SK-N-SH treated with all-trans-retinoic acid at 6 μM for 48 hours (cell line): Measurements from ENCODE around the gene MVB12A.

Source experiments
- RARB ChIP-seq: fragments of 250-450 bp; sonication (Bioruptor Pico); IDR thresholded peaks from 2 replicates; pipeline ENCODE4 v1.8.0; 2021; ENCODE audit warnings: mild to moderate bottlenecking, moderate library complexity
- ZFP30 ChIP-seq: fragments of 450-650 bp; formaldehyde crosslinking; IDR thresholded peaks from 2 replicates; pipeline ENCODE4 v1.5.0; 2022; ENCODE audit warnings: mild to moderate bottlenecking, moderate library complexity

DNA sequence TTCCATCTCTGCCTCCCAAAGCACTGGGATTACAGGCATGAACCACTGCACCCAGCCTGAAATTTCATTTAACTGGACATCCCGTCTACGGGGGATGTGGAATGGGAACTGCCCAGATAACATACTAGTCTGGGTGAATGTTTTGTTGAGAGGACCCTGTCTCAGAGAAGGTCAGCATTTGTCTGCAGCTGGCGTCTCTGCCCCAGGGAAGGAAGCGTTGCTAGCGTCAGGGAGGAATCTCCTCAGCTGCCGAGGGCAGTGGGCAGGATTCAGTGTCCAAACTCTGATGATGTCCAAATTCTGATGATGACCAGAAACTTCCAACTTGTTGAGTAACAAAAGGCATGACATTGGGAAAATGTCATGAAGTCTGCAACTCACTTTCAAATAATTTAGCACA, 37.8 kb downstream of the MVB12A start:
- TF ChIP-seq RARB (CRISPR knock-in tag) (no peak), ZFP30 (CRISPR knock-in tag) (no peak)
